G401 (cell line): Measurements from ENCODE around the gene WBP1. TPM values are rescaled to one million over a fixed set of nuclear protein-coding genes. Genes with fewer than 3 reads are reported as not detected.

Experiments used
- total RNA-seq: library from RNA; depleted of rRNA; stranded (reverse); fragments of >200 nt; shearing (Covaris generic); gene quantifications from 2 replicates; pipeline ENCODE4 v1.2.3, GENCODE V29; 2014; rRNA removed

WBP1 gene
- total RNA-seq, 1 experiment from 2014 or later = 72.2 TPM

Other genes starting within 250 kb of the WBP1 start
- not detected in 2 replicates for gene SLC4A5, start 115.0 kb upstream of the WBP1 start, total RNA-seq
- 124 and 145 TPM in 2 replicates for gene DCTN1, start 78.1 kb upstream of the WBP1 start, total RNA-seq
- gene C2orf81, start 36.8 kb upstream of the WBP1 start, total RNA-seq = 0.95 and 2.8 TPM in 2 replicates
- 88.5 and 104 TPM in 2 replicates for gene WDR54, start 36.7 kb upstream of the WBP1 start, total RNA-seq
- gene RTKN, start 16.5 kb upstream of the WBP1 start, total RNA-seq = 46.5 and 56.2 TPM in 2 replicates
- gene INO80B, start 3.4 kb upstream of the WBP1 start, total RNA-seq = 7.8 and 15.7 TPM in 2 replicates
- 77.5 and 88.6 TPM in 2 replicates for gene MOGS, start 6.9 kb downstream of the WBP1 start, total RNA-seq
- 33.2 and 58.9 TPM in 2 replicates for gene MRPL53, start 14.2 kb downstream of the WBP1 start, total RNA-seq
- 15.7 and 19.0 TPM in 2 replicates for gene CCDC142, start 24.6 kb downstream of the WBP1 start, total RNA-seq
- gene TTC31, start 24.6 kb downstream of the WBP1 start, total RNA-seq = 21.7 and 34.6 TPM in 2 replicates
- gene LBX2, start 41.2 kb downstream of the WBP1 start, total RNA-seq = not detected in 2 replicates
- 38.2 and 39.9 TPM in 2 replicates for gene PCGF1, start 49.3 kb downstream of the WBP1 start, total RNA-seq
- gene TLX2, start 56.0 kb downstream of the WBP1 start, total RNA-seq = not detected in 2 replicates
- gene DQX1, start 67.8 kb downstream of the WBP1 start, total RNA-seq = 0.81 TPM in 1 of 2 replicates, not detected in the other
- gene AUP1, start 71.3 kb downstream of the WBP1 start, total RNA-seq = 120 and 137 TPM in 2 replicates
- 62.1 and 62.8 TPM in 2 replicates for gene HTRA2, start 71.5 kb downstream of the WBP1 start, total RNA-seq
- 11.4 and 14.4 TPM in 2 replicates for gene LOXL3, start 95.5 kb downstream of the WBP1 start, total RNA-seq
- gene DOK1, start 96.3 kb downstream of the WBP1 start, total RNA-seq = 28.7 and 41.5 TPM in 2 replicates
- 0.12 TPM in 1 of 2 replicates, not detected in the other for gene M1AP, start 189.9 kb downstream of the WBP1 start, total RNA-seq
- 8.9 and 13.9 TPM in 2 replicates for gene SEMA4F, start 195.8 kb downstream of the WBP1 start, total RNA-seq